Measurements from ENCODE around the gene DAB2.

DAB2 gene

DNA sequence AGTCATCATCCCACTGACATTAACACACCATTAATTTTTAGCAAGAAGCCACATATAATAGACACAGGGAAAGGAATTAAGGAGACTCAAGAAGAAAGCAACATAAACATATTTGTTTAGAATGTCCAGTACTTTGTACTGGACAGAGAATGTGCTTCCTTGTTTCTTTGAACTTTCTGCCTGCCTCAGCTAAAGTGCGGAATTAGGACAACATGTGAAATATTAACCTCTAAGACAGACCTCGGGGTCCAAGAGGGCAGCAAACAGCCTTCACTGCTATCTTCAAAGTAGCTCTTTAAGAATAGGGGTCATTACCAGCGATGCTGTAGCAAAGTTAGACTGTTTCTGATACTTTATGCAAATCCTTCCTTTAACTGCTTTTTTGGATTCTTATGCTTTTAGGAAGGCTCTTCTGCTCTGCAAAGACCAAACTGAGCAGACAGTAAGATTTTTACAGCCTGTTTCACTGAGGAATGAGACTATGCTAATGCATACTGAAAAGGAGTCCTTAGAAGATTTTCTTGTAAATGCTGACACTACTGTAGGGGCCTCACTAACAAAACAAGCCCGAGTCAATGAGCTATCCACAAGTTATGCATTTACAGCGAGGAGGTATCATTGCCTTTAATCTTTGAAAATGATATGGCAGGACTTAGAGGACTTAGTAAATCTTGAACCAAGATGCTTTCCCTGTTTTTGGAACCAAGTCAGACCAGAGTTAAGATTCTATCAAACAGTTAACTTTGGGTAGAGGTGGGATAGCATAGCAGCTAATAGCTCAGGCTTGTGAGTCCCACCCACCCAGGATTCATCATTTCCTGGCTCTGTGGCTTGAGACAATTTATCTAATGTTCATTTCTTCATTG is 23.8 kb downstream of the DAB2 start:
- H3K4me2 ChIP-seq (ENCODE audit: low read depth, low read length, poor library complexity, severe bottlenecking): no peak overlapping the region
- no peak overlapping the region for H3K4me3 ChIP-seq (ENCODE audit: insufficient read depth, low read length, poor library complexity, severe bottlenecking)
- no peaks in the 10 kb centered on the region for H3K79me2 ChIP-seq (ENCODE audit: insufficient read depth, low read length)
- H3K9ac ChIP-seq (ENCODE audit: low read length): no peak overlapping the region
- H4K20me1 ChIP-seq (ENCODE audit: low read depth, low read length): no peaks in the 10 kb centered on the region
- no peaks in the 10 kb centered on the region for H3F3A ChIP-seq (ENCODE audit: insufficient read depth)
- H2AFZ ChIP-seq (ENCODE audit: low read depth, low read length, severe bottlenecking): no peak overlapping the region
- H3K27ac ChIP-seq (ENCODE audit: low read depth, low read length): no peak overlapping the region
- no peak for TF ChIP-seq EZH2phosphoT487 (conservative IDR thresholded peaks at IDR 0.05; ENCODE audit: low read length)
- TF ChIP-seq, protein P1, sequence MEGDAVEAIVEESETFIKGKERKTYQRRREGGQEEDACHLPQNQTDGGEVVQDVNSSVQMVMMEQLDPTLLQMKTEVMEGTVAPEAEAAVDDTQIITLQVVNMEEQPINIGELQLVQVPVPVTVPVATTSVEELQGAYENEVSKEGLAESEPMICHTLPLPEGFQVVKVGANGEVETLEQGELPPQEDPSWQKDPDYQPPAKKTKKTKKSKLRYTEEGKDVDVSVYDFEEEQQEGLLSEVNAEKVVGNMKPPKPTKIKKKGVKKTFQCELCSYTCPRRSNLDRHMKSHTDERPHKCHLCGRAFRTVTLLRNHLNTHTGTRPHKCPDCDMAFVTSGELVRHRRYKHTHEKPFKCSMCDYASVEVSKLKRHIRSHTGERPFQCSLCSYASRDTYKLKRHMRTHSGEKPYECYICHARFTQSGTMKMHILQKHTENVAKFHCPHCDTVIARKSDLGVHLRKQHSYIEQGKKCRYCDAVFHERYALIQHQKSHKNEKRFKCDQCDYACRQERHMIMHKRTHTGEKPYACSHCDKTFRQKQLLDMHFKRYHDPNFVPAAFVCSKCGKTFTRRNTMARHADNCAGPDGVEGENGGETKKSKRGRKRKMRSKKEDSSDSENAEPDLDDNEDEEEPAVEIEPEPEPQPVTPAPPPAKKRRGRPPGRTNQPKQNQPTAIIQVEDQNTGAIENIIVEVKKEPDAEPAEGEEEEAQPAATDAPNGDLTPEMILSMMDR (IDR thresholded peaks at IDR 0.05; ENCODE audit: insufficient read depth, low read length, poor library complexity, severe bottlenecking): no peak
- H3K9me2 ChIP-seq (replicated peaks; ENCODE audit: insufficient read depth, low read length): no peaks in the 10 kb centered on the region
- H3K36me3 ChIP-seq (ENCODE audit: low read length): no peaks in the 10 kb centered on the region
- no peaks in the 10 kb centered on the region for H3K27me3 ChIP-seq (ENCODE audit: low read length)
- H3K9me3 ChIP-seq (ENCODE audit: insufficient read depth, low read length): no peaks in the 10 kb centered on the region

GRCh38 chr5:39399135-39400036 is 25.4 kb downstream of the DAB2 start:
- Histone ChIP-seq H3K9ac (ENCODE audit: low read length) (no peak overlapping the region), H3K27ac (ENCODE audit: low read depth, low read length) (no peak overlapping the region), H3K9me3 (ENCODE audit: insufficient read depth, low read length) (no peaks in the 10 kb centered on the region), H4K20me1 (ENCODE audit: low read depth, low read length) (no peaks in the 10 kb centered on the region), H3K4me3 (ENCODE audit: insufficient read depth, low read length, poor library complexity, severe bottlenecking) (no peak overlapping the region), H3F3A (ENCODE audit: insufficient read depth) (no peaks in the 10 kb centered on the region), H3K36me3 (ENCODE audit: low read length) (no peaks in the 10 kb centered on the region), H2AFZ (ENCODE audit: low read depth, low read length, severe bottlenecking) (no peak overlapping the region), H3K79me2 (ENCODE audit: insufficient read depth, low read length) (no peaks in the 10 kb centered on the region), H3K27me3 (ENCODE audit: low read length) (no peaks in the 10 kb centered on the region), H3K4me2 (ENCODE audit: low read depth, low read length, poor library complexity, severe bottlenecking) (no peak overlapping the region), H3K9me2 (replicated peaks; ENCODE audit: insufficient read depth, low read length) (no peaks in the 10 kb centered on the region)
- no peak for TF ChIP-seq EZH2phosphoT487 (conservative IDR thresholded peaks at IDR 0.05; ENCODE audit: low read length)
- TF ChIP-seq, protein P1 (IDR thresholded peaks at IDR 0.05; ENCODE audit: insufficient read depth, low read length, poor library complexity, severe bottlenecking): no peak

- H3K4me2 ChIP-seq (ENCODE audit: low read depth, low read length, poor library complexity, severe bottlenecking): no peak overlapping the region
- no peaks in the 10 kb centered on the region for H3K79me2 ChIP-seq (ENCODE audit: insufficient read depth, low read length)
- no peaks in the 10 kb centered on the region for H3F3A ChIP-seq (ENCODE audit: insufficient read depth)
- no peak for TF ChIP-seq EZH2phosphoT487 (conservative IDR thresholded peaks at IDR 0.05; ENCODE audit: low read length)
- TF ChIP-seq, protein P1 (IDR thresholded peaks at IDR 0.05; ENCODE audit: insufficient read depth, low read length, poor library complexity, severe bottlenecking): no peak
- H3K9me3 ChIP-seq (ENCODE audit: insufficient read depth, low read length): no peaks in the 10 kb centered on the region
- H3K36me3 ChIP-seq (ENCODE audit: low read length): no peaks in the 10 kb centered on the region
- H3K27ac ChIP-seq (ENCODE audit: low read depth, low read length): no peak overlapping the region
- no peak overlapping the region for H3K9ac ChIP-seq (ENCODE audit: low read length)
- H2AFZ ChIP-seq (ENCODE audit: low read depth, low read length, severe bottlenecking): no peak overlapping the region
- H3K9me2 ChIP-seq (replicated peaks; ENCODE audit: insufficient read depth, low read length): no peaks in the 10 kb centered on the region
- no peaks in the 10 kb centered on the region for H3K27me3 ChIP-seq (ENCODE audit: low read length)
- H4K20me1 ChIP-seq (ENCODE audit: low read depth, low read length): no peaks in the 10 kb centered on the region
- H3K4me3 ChIP-seq (ENCODE audit: insufficient read depth, low read length, poor library complexity, severe bottlenecking): no peak overlapping the region
Observed at GRCh38 chr5:39396843-39397242, 27.9 kb downstream of the DAB2 start.

Data from SU-DHL-6 (cell line).